Frontal cortex (tissue), 4 donors: ENCODE data around the gene APBA2. TPM values are rescaled to one million over a fixed set of nuclear protein-coding genes. Genes with fewer than 3 reads are reported as not detected.
A peak's percentile ranks its signal among the peaks of the same experiment; 100 is the strongest.

Experiments
- DNase-seq, 2 donors: peaks; one replicate each; pipeline ENCODE4 v3.0.0; 2012; ENCODE audit warnings: low spot score in 2 of 2
- FAIRE-seq: peaks from 2 replicates; lab custom pipeline; 2012; peaks lifted over from hg19 to GRCh38; lab: Jason Lieb, UNC
- total RNA-seq: library from RNA; depleted of rRNA; stranded (reverse); fragments of >200 nt; gene quantifications from one replicate; pipeline ENCODE4 v1.2.3, GENCODE V29; 2014
- donor health status: control.
- donor health status: control.
- donor health status: control.

Gene APBA2
- total RNA-seq, 1 donor from 2014 or later = 117 TPM

DNA sequence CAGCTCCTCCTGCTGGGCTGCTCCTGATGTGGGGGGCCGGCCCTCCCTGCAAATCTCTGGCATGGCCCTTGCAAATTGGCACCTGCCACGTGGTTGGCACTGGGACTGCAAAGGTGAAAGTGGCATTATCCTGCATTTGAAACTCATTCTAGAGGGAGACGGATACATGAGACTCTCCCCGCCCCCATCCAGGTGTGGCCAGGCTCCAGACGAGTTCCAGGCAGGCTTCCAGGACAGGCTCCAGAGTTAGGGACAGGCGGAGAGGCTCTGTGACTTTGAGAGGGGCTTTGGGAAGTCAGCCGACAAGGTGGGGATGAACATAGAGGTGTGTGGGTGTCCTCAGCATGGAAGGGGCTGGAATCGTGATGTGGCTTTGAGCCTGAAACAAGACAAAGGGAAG is 178.5 kb downstream of the APBA2 start:
- FAIRE-seq (no peak), DNase-seq (no peak)

GRCh38 chr15:29064731-29065130 is 179.0 kb downstream of the APBA2 start:
- DNase-seq (no peak), FAIRE-seq (no peak)

GRCh38 chr15:29065571-29065970 is 179.8 kb downstream of the APBA2 start:
- DNase-seq = no peak

DNA sequence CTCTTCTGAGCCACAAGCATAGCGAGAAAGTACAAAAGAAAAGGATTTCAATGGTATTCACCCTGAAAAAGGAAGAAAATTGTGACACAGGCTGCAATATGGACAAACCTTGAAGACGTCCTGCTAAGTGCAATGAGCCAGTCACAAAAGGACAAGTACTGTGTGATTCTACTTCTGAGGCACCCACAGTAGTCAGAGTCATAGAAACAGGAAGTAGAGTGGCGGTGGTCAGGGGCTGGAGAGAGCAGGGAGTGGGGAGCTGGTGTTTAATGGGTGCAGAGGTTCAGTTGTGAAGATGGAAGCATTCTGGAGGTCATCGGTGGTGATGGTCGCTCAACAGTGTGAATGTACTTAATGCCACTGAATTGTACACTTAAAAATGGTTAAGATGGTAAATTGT is 180.5 kb downstream of the APBA2 start:
- FAIRE-seq (no peak), DNase-seq (no peak)

More at GRCh38 chr15:29065571-29065970, 179.8 kb downstream of the APBA2 start:
- FAIRE-seq = no peak

DNA sequence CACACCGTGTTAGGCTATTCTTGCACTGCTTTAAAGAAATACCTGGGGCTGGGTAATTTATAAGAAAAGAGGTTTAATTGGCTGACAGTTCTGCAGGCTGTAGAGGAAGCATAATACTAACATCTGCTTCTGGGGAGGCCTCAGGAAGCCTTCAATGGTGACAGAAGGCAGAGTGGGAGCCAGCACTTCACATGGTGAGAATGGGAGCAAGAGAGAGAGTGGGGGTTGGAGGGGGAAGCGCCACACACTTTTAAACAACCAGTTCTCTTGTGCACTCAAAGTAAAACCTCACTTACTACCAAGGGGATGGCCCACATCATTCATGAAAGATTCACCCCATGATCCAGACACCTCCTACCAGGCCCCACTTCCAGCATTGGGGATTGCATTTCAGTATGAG is 181.1 kb downstream of the APBA2 start:
- DNase-seq = no peak
- no peak for FAIRE-seq

- DNase-seq (no peak), FAIRE-seq (no peak)
These were observed 182.2 kb downstream of the APBA2 start for GRCh38 chr15:29067949-29068348.

DNA sequence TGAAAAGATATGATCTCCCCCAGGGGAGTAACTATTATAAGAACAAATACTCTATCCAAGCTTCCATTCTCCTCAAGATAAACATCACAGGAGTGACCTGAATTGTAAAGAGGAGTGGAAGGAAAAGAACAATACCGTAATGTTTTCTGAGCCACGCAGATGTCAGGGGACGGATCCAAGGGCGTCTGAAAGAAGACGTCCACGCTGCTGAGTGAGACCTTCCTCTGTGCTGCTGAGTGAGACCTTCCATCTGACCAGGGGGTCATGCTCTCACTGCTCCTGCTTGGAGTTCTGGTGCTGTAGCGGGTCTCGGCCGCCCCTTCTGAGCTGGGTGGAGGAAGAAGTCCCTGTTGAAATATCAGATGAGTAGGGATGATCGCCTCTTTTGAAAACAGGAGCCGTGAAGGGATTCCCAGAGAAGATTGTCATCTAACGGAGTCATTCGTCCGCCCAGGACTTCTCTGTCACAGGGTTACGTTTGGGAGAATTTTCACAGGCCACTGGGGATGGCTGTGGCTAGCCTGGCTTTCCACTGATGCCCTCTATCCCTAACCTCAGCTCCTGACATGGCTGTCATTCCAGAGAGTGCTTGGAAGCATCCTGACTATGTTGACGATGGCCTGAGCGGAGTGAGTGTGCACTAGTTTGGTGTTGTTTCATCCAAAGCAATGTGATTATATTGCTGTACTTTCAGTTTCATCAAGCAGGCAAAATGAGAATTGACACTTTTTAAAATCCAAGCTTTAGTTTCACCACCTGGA is 184.9 kb downstream of the APBA2 start:
- DNase-seq (no peak), FAIRE-seq (no peak)

DNA sequence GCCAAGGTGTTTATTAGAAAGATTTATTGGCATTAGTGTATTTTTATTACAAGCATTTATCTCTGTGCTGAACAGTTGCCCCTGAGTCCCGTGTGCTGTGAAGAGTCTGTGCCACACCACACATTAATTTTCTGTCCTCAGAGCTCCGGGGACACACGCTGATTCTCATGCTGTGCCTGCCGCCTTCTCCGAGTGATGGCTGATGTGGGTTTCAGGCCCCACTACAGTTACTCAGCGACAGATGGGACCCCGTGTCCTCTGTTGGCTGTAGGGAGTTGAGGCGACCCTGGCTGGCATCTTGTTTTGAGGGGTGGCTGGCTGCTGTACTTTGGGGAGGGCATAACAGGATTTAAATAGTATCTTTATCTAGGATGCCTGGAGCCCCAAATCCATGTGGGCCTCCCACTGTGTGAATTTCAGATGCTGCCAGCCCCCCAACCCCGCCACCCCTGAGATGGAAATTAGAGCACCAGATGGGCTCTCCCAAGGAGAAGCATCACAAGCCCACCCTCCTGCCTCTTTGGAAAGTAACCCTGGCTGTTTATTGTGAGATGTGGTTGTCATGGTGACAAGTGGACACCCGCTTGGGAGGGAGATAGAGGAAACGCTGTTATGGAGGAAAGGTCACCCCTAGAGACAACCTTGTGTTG is 185.6 kb downstream of the APBA2 start:
- DNase-seq (no peak), FAIRE-seq (no peak)

DNA sequence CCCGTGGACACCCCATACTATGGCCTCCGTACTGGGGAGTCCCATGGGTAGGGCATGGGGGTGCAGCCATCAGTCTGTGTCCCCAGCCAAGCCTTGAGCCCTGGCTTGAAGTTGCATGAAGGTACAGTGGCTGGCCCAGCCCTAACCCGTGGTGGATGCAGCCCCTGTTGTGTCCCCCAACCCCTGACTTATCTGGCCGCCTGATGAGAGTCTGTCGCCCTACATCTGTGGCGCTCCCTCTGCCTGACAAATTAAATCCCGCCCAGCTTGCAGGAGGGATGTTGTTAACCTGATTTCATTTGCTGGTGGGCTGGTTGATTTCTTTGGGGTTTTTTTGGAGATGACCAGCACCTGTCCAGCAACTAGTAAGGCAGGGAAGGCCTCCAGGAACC is 186.1 kb downstream of the APBA2 start:
- DNase-seq = no peak
- FAIRE-seq = no peak

DNA sequence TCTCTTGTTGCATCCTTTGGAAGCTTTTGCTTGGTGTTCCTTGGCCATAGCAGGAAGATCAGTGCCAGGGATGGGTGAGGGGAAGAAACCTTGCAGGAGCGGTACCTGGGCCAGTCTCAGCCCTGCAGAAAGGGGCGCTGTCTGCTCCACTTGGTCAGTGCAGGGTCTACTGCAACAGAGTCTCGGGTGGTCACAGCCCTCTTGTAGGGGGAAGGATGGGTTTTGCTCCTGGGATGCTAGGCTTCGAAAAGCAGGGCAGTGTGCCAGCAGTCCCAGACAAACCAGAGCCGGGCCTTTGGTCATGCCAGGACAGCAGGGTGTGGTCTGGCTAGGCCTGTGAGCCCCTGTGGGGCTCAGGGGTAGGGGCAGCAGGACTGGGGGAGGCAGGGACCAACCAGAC is 186.7 kb downstream of the APBA2 start:
- FAIRE-seq (no peak), DNase-seq (no peak)

- no peak for FAIRE-seq
- no peak for DNase-seq
These were observed 188.3 kb downstream of the APBA2 start for GRCh38 chr15:29074045-29074444.

GRCh38 chr15:29078541-29078940 is 192.8 kb downstream of the APBA2 start:
- DNase-seq (no peak), FAIRE-seq (no peak)

- DNase-seq (no peak), FAIRE-seq (no peak)
These were observed 193.7 kb downstream of the APBA2 start for GRCh38 chr15:29079479-29079878.

GRCh38 chr15:29081781-29082180 is 196.0 kb downstream of the APBA2 start:
- FAIRE-seq = no peak
- DNase-seq = no peak

- FAIRE-seq = no peak
- DNase-seq = no peak
These were observed 197.4 kb downstream of the APBA2 start for GRCh38 chr15:29083161-29083560.

- no peak for DNase-seq
- peak; percentile 57 for FAIRE-seq
These were observed 198.1 kb downstream of the APBA2 start for GRCh38 chr15:29083858-29084257.

GRCh38 chr15:29086001-29086400 is 200.2 kb downstream of the APBA2 start:
- DNase-seq (no peak), FAIRE-seq (no peak)

GRCh38 chr15:29086891-29087290 is 201.1 kb downstream of the APBA2 start:
- FAIRE-seq (no peak), DNase-seq (no peak)

DNA sequence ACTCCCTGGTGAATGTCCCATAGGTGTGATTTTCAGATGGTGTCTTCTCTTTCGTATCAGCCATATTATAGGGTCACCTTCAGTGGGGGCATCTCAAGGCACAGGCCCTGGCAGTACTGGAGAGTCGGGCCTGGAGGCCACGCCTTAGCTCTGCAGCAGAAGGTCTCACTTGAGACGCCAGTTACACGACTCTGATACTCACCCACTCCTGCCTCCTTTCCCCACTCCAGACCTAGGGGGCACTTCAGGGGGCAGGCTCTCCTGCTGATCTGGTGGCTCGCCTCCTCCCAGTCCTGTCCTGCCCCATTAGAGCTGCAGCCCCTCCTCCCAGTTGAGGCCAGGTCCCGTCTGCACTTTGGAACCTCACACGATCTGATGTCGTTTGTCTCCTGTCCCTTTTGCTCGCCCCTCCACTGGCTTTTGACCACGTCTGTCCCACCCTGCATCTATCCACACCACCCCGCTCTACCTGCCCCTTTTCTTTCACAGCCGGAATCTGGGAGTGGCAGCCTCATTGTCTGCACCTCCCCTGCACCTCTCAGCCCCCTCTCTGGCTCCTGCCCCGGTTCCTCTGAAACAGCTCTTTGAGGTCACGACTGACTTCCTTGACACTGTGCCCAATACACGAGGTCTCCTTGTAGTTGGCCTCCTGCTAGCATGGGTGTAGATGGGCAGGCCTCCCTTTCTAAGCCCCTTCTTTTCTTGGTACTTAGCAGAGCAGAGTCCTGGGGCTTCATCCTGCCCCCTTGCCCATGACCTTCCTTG is 201.9 kb downstream of the APBA2 start:
- FAIRE-seq (no peak), DNase-seq (no peak)

DNA sequence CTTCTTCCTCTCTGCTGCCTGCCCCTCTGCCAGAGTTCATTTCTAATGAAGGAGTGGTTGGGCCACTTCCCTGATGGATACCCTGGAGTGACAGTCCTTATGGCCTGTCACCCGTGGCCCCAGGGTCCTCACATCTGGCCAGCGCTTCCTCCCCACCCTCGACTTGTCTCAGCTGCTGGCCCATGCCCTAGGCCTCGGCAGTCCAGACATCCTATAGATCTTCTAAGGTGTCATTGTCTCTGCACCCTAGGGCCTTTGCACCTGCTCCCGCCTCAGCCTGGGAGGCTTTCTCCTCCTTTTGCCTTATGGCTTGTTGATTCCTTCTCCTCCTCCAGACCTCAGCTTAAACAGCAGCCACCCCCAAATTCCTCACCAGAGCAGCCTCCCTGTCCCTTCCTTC is 202.9 kb downstream of the APBA2 start:
- FAIRE-seq (no peak), DNase-seq (no peak)
